ENCODE measurements around the gene JUP. TPM values are rescaled to one million over a fixed set of nuclear protein-coding genes. Genes with fewer than 3 reads are reported as not detected.

The JUP gene
- total and polyA plus RNA-seq, 4 donors: 39.1 to 56.0 (median 44.2) TPM

DNA sequence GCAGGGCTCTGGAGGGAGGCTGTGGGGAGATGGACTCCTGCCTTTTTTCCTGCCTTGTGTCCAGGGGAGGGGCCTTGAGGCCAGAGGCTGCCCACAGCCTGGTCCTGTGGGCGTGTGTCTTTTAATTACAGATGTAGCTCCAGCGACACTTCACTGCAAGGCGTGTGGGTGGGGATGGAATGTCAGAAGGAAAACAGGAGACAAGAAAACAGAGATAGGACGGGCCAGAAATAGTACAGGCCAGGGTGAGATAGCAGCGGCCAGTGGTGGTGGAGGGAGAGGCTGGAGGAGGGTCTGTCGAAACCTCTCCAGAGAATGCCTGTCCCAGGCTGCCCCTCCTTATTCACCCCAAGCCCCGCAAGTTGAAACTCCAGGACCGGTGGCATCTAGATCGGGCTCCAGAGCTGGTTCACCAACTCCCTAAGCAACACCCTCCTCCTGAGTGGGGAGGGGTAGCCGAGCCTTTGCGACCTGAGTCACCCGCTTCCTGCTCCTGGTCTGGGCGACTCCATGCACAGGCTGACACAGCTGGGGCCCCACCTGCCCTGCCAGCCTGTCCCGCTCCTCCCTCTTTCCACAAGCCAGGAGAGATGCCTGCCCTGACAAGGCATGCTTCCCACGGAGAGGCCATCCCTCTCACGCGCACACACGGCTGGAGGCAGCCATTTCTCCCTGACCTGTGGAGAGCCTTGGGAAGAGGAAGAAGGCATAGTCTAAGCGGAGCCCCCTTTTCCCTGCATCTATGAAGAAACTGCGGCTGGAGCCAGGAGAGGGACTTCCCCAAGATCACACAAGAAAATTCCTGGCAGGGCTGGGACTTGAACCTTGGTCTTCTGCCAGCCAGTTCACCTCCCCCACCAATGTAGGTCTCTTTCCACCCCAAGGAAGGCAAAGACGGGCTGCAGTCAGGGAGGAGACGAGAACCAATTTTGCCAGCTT is 6.6 kb upstream of the JUP start:
- Histone ChIP-seq H3K27me3 (ENCODE audit: control insufficient read depth in 4 of 4, insufficient read depth in 4 of 4, low read length in 3 of 4) (no peaks in the 10 kb centered on the region), H3K36me3 (ENCODE audit: control insufficient read depth in 4 of 4, insufficient read depth in 3 of 4, low read depth in 1 of 4, low read length in 3 of 4) (no peaks in the 10 kb centered on the region), H3K27ac (ENCODE audit: low read depth in 1 of 2, low read length in 2 of 2) (peak overlapping the region in 1 of 2 donors; percentile 3), H3K9ac (ENCODE audit: low read depth in 1 of 2, low read length in 2 of 2) (no peak overlapping the region), H3K4me3 (ENCODE audit: low read depth in 1 of 3, low read length in 3 of 3) (no peak overlapping the region), H3K4me1 (ENCODE audit: control insufficient read depth in 4 of 4, insufficient read depth in 4 of 4, low read length in 3 of 4) (peaks cover 0 to 7% (median 0%) of the 10 kb centered on the region in 4 donors), H3K9me3 (ENCODE audit: control insufficient read depth in 4 of 4, low read length in 3 of 4) (no peaks in the 10 kb centered on the region)
- 58% methylated on average over 22 of the region's 22 CpGs for WGBS
- TF ChIP-seq NR2F2 (IDR thresholded peaks at IDR 0.05) (no peak), SP1 (IDR thresholded peaks at IDR 0.05) (no peak), RAD21 (IDR thresholded peaks at IDR 0.05) (no peak), EGR1 (IDR thresholded peaks at IDR 0.05; ENCODE audit: low read depth in 2 of 2) (no peak), RXRA (IDR thresholded peaks at IDR 0.05) (no peak), HNF4A (conservative IDR thresholded peaks at IDR 0.05) (no peak), FOXA2 (IDR thresholded peaks at IDR 0.05) (no peak), GABPA (IDR thresholded peaks at IDR 0.05 in 1 of 2, conservative IDR thresholded peaks at IDR 0.05 in 1 of 2) (no peak), FOXA1 (IDR thresholded peaks at IDR 0.05) (no peak)
- TF ChIP-seq, protein P1, sequence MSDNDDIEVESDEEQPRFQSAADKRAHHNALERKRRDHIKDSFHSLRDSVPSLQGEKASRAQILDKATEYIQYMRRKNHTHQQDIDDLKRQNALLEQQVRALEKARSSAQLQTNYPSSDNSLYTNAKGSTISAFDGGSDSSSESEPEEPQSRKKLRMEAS (IDR thresholded peaks at IDR 0.05): no peak
- TF ChIP-seq, protein P2, sequence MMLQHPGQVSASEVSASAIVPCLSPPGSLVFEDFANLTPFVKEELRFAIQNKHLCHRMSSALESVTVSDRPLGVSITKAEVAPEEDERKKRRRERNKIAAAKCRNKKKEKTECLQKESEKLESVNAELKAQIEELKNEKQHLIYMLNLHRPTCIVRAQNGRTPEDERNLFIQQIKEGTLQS (IDR thresholded peaks at IDR 0.05): no peak
- TF ChIP-seq, protein P3, sequence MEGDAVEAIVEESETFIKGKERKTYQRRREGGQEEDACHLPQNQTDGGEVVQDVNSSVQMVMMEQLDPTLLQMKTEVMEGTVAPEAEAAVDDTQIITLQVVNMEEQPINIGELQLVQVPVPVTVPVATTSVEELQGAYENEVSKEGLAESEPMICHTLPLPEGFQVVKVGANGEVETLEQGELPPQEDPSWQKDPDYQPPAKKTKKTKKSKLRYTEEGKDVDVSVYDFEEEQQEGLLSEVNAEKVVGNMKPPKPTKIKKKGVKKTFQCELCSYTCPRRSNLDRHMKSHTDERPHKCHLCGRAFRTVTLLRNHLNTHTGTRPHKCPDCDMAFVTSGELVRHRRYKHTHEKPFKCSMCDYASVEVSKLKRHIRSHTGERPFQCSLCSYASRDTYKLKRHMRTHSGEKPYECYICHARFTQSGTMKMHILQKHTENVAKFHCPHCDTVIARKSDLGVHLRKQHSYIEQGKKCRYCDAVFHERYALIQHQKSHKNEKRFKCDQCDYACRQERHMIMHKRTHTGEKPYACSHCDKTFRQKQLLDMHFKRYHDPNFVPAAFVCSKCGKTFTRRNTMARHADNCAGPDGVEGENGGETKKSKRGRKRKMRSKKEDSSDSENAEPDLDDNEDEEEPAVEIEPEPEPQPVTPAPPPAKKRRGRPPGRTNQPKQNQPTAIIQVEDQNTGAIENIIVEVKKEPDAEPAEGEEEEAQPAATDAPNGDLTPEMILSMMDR (IDR thresholded peaks at IDR 0.05; ENCODE audit: low read depth, low read length, missing input control): no peak
- no peak for DNase-seq (ENCODE audit: low spot score)

DNA sequence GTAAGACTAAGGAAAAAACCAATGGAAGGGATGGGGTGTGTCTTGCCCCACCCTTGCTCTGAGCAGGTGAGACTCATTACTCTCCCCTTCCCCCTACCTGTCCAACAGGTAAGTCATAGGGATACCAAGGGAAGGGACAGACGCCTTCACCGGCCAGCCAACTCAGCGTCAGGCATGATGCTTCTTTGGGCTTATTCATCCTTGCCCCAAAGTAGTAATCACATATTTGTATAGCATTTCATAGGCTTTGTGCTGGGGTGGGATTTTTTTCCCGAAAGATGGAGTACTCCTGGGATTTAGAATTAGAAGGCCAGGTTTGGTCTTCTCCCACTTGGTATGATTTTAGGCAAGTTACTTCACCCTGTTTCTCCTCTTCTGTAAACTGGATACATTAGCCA is 509 bp upstream of the JUP start:
- no peaks in the 10 kb centered on the region for H3K27me3 ChIP-seq (ENCODE audit: control insufficient read depth in 4 of 4, insufficient read depth in 4 of 4, low read length in 3 of 4)
- H3K9me3 ChIP-seq (ENCODE audit: control insufficient read depth in 4 of 4, low read length in 3 of 4): no peaks in the 10 kb centered on the region
- H3K36me3 ChIP-seq (ENCODE audit: control insufficient read depth in 4 of 4, insufficient read depth in 3 of 4, low read depth in 1 of 4, low read length in 3 of 4): no peaks in the 10 kb centered on the region
- H3K4me3 ChIP-seq (ENCODE audit: low read depth in 1 of 3, low read length in 3 of 3): no peak overlapping the region
- WGBS: 40% methylated on average over 4 of the region's 4 CpGs
- peaks cover 8 to 27% (median 21%) of the 10 kb centered on the region in 4 donors for H3K4me1 ChIP-seq (ENCODE audit: control insufficient read depth in 4 of 4, insufficient read depth in 4 of 4, low read length in 3 of 4)
- H3K27ac ChIP-seq (ENCODE audit: low read depth in 1 of 2, low read length in 2 of 2): no peak overlapping the region
- no peak overlapping the region for H3K9ac ChIP-seq (ENCODE audit: low read depth in 1 of 2, low read length in 2 of 2)
- TF ChIP-seq TAF1 (conservative IDR thresholded peaks at IDR 0.05) (no peak), JUND (IDR thresholded peaks at IDR 0.05) (no peak), FOXA1 (IDR thresholded peaks at IDR 0.05) (no peak), NR2F2 (IDR thresholded peaks at IDR 0.05) (peak; percentile 5), SP1 (IDR thresholded peaks at IDR 0.05) (peak; percentile 1), FOXA2 (IDR thresholded peaks at IDR 0.05) (no peak), HNF4G (IDR thresholded peaks at IDR 0.05) (no peak), HNF4A (conservative IDR thresholded peaks at IDR 0.05) (no peak), RXRA (IDR thresholded peaks at IDR 0.05) (no peak), YY1 (IDR thresholded peaks at IDR 0.05) (no peak), GABPA (IDR thresholded peaks at IDR 0.05 in 1 of 2, conservative IDR thresholded peaks at IDR 0.05 in 1 of 2) (no peak), EGR1 (IDR thresholded peaks at IDR 0.05; ENCODE audit: low read depth in 2 of 2) (no peak), RAD21 (IDR thresholded peaks at IDR 0.05) (no peak)
- TF ChIP-seq, protein P4, sequence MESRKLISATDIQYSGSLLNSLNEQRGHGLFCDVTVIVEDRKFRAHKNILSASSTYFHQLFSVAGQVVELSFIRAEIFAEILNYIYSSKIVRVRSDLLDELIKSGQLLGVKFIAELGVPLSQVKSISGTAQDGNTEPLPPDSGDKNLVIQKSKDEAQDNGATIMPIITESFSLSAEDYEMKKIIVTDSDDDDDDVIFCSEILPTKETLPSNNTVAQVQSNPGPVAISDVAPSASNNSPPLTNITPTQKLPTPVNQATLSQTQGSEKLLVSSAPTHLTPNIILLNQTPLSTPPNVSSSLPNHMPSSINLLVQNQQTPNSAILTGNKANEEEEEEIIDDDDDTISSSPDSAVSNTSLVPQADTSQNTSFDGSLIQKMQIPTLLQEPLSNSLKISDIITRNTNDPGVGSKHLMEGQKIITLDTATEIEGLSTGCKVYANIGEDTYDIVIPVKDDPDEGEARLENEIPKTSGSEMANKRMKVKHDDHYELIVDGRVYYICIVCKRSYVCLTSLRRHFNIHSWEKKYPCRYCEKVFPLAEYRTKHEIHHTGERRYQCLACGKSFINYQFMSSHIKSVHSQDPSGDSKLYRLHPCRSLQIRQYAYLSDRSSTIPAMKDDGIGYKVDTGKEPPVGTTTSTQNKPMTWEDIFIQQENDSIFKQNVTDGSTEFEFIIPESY (IDR thresholded peaks at IDR 0.05): peak; percentile 7
- TF ChIP-seq, protein P3 (IDR thresholded peaks at IDR 0.05; ENCODE audit: low read depth, low read length, missing input control): no peak
- TF ChIP-seq, protein P1 (IDR thresholded peaks at IDR 0.05): no peak
- TF ChIP-seq, protein P5, sequence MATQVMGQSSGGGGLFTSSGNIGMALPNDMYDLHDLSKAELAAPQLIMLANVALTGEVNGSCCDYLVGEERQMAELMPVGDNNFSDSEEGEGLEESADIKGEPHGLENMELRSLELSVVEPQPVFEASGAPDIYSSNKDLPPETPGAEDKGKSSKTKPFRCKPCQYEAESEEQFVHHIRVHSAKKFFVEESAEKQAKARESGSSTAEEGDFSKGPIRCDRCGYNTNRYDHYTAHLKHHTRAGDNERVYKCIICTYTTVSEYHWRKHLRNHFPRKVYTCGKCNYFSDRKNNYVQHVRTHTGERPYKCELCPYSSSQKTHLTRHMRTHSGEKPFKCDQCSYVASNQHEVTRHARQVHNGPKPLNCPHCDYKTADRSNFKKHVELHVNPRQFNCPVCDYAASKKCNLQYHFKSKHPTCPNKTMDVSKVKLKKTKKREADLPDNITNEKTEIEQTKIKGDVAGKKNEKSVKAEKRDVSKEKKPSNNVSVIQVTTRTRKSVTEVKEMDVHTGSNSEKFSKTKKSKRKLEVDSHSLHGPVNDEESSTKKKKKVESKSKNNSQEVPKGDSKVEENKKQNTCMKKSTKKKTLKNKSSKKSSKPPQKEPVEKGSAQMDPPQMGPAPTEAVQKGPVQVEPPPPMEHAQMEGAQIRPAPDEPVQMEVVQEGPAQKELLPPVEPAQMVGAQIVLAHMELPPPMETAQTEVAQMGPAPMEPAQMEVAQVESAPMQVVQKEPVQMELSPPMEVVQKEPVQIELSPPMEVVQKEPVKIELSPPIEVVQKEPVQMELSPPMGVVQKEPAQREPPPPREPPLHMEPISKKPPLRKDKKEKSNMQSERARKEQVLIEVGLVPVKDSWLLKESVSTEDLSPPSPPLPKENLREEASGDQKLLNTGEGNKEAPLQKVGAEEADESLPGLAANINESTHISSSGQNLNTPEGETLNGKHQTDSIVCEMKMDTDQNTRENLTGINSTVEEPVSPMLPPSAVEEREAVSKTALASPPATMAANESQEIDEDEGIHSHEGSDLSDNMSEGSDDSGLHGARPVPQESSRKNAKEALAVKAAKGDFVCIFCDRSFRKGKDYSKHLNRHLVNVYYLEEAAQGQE (IDR thresholded peaks at IDR 0.05): no peak
- TF ChIP-seq, protein P2 (IDR thresholded peaks at IDR 0.05): peak; percentile 12
- DNase-seq (ENCODE audit: low spot score): no peak
